B cell (primary cell): ENCODE data around the gene NRL. TPM values are rescaled to one million over a fixed set of nuclear protein-coding genes. Genes with fewer than 3 reads are reported as not detected.

ENCODE experiments used
- ATAC-seq: fragments of 200-7000 bp; cut with Tn5 transposase; one replicate; pipeline ENCODE4 v1.10.0; 2021; ENCODE audit warnings: low read depth, mild to moderate bottlenecking, moderate number of reproducible peaks, moderate library complexity
- CTCF ChIA-PET: fragments of 350-600 bp; sonication (Branson Sonifier 250); formaldehyde crosslinking; loops from one replicate; lab custom pipeline; 2021; ENCODE audit warnings: antibody characterized with exemption, inconsistent platforms; lab: Charles Lee
- POLR2A ChIA-PET: fragments of 350-600 bp; sonication (Branson Sonifier 250); formaldehyde crosslinking; loops from one replicate; lab custom pipeline; 2021; ENCODE audit warnings: antibody characterized with exemption; lab: Charles Lee
- DNase-seq: peaks from one replicate; pipeline ENCODE4 v3.0.0; 2013
- H2AFZ ChIP-seq: 2 replicates; pipeline ENCODE4 v1.6.1; 2012; ENCODE audit warnings: mild to moderate bottlenecking, low read depth, low read length; ENCODE audit not compliant: insufficient read depth, poor library complexity, severe bottlenecking
- H3K27ac ChIP-seq, 2 donors: 1 replicate in 1 of 2; 2 replicates in 1 of 2; pipeline ENCODE4 v1.5.1; 2012 to 2013; ENCODE audit warnings: low read length in 2 of 2, mild to moderate bottlenecking in 2 of 2, moderate library complexity in 1 of 2
- H3K27me3 ChIP-seq, 4 experiments: fragments of 200-600 bp in 1 of 4; sonication (generic) in 1 of 4; replicated peaks in 1 of 4; 1 replicate in 2 of 4; 2 replicates in 2 of 4; pipeline versions ENCODE4 v1.6.1 to v1.7.0; 2013 to 2016; ENCODE audit warnings: low read length in 3 of 4, mild to moderate bottlenecking in 2 of 4, mixed read lengths in 1 of 4, moderate library complexity in 1 of 4; ENCODE audit not compliant: insufficient read depth in 4 of 4, control insufficient read depth in 3 of 4; ENCODE audit errors: control extremely low read depth in 1 of 4
- H3K36me3 ChIP-seq, 2 experiments: replicated peaks in 1 of 2; 1 replicate in 1 of 2; 2 replicates in 1 of 2; pipeline versions ENCODE4 v1.6.1 to v1.7.1; 2013; ENCODE audit warnings: low read length in 1 of 2; ENCODE audit not compliant: insufficient read depth in 2 of 2, control insufficient read depth in 1 of 2; ENCODE audit errors: control extremely low read depth in 1 of 2, extremely low read depth in 1 of 2
- H3K4me1 ChIP-seq, 2 donors: fragments of 200-600 bp in 1 of 2; sonication (generic) in 1 of 2; 1 replicate in 1 of 2; 2 replicates in 1 of 2; pipeline versions ENCODE4 v1.5.1 to v1.6.1; 2013 to 2017; ENCODE audit warnings: low read length in 2 of 2; ENCODE audit not compliant: control insufficient read depth in 2 of 2, insufficient read depth in 2 of 2
- H3K4me2 ChIP-seq: replicated peaks from 2 replicates; pipeline ENCODE3; 2012; ENCODE audit warnings: mild to moderate bottlenecking, low read depth, low read length; ENCODE audit not compliant: poor library complexity, severe bottlenecking
- H3K4me3 ChIP-seq, 5 experiments: fragments of 200-600 bp in 1 of 5; sonication (generic) in 1 of 5; 1 replicate in 3 of 5; 2 replicates in 2 of 5; pipeline versions ENCODE4 v1.5.1 to v1.7.0; 2011 to 2016; ENCODE audit warnings: low read length in 4 of 5, mild to moderate bottlenecking in 4 of 5, low read depth in 2 of 5, control low read depth in 1 of 5, moderate library complexity in 1 of 5; ENCODE audit not compliant: insufficient read depth in 1 of 5; ENCODE audit errors: control extremely low read depth in 1 of 5, extremely low read depth in 1 of 5
- H3K79me2 ChIP-seq: fragments of 200-600 bp; sonication (generic); one replicate; pipeline ENCODE4 v1.6.0; 2016; ENCODE audit warnings: low read length; ENCODE audit not compliant: control insufficient read depth, insufficient read depth
- H3K9ac ChIP-seq: fragments of 200-600 bp; sonication (generic); 2 replicates; pipeline ENCODE4 v1.6.1; 2017; ENCODE audit warnings: mild to moderate bottlenecking, low read length, moderate library complexity
- H3K9me3 ChIP-seq, 3 donors: one replicate each; pipeline versions ENCODE4 v1.6.1 to v1.7.1; 2013; ENCODE audit warnings: low read length in 2 of 3; ENCODE audit not compliant: control insufficient read depth in 2 of 3, insufficient read depth in 1 of 3; ENCODE audit errors: control extremely low read depth in 1 of 3
- H4K20me1 ChIP-seq: 2 replicates; pipeline ENCODE4 v1.6.0; 2012; ENCODE audit warnings: mild to moderate bottlenecking, low read length; ENCODE audit not compliant: insufficient read depth, control insufficient read depth, poor library complexity, severe bottlenecking
- H3K27ac Mint-ChIP-seq: one replicate; pipeline ENCODE4 v1.8.0; 2021; ENCODE audit warnings: mixed read lengths
- H3K27me3 Mint-ChIP-seq: one replicate; pipeline ENCODE4 v1.8.0; 2021; ENCODE audit warnings: mixed read lengths
- H3K4me1 Mint-ChIP-seq: one replicate; pipeline ENCODE4 v1.8.0; 2021; ENCODE audit warnings: mixed read lengths
- H3K4me3 Mint-ChIP-seq: one replicate; pipeline ENCODE4 v1.8.0; 2021; ENCODE audit warnings: mixed read lengths
- H3K9me3 Mint-ChIP-seq: one replicate; pipeline ENCODE4 v1.8.0; 2022; ENCODE audit warnings: mixed read lengths; ENCODE audit not compliant: insufficient read depth
- CTCF ChIP-seq: fragments of 200-600 bp; IDR thresholded peaks from one replicate; pipeline ENCODE4 v1.8.0; 2022; ENCODE audit warnings: antibody characterized with exemption, mild to moderate bottlenecking
- EZH2 ChIP-seq: IDR thresholded peaks from 2 replicates; pipeline ENCODE4 v1.6.1; 2012; ENCODE audit warnings: borderline replicate concordance, low read depth, mild to moderate bottlenecking, moderate library complexity, low read length; ENCODE audit not compliant: insufficient read depth, poor library complexity, severe bottlenecking
- WGBS: methylation state at CpG from one replicate; pipeline ENCODE4 v1.1.5; 2013; ENCODE audit warnings: missing lambda C conversion rate; ENCODE audit not compliant: insufficient coverage; 5-methylcytosine and 5-hydroxymethylcytosine counted together
- intact Hi-C: fragments of 100-400 bp; cut with micrococcal nuclease; formaldehyde crosslinking; loops from one replicate; pipeline ENCODE4 v1.10.0; 2022
- polyA plus RNA-seq: library from polyadenylated mRNA; depleted of rRNA; stranded (reverse); fragments of >200 nt; gene quantifications from 2 replicates; pipeline ENCODE4 v1.2.3, GENCODE V29; 2012
- total RNA-seq, 2 donors: library from RNA; stranded (reverse); fragments of 120-200 nt in 1 of 2; gene quantifications; 1 replicate in 1 of 2; 2 replicates in 1 of 2; pipeline versions ENCODE4 v1.2.3 to v1.2.4, GENCODE V29; 2013 to 2022

NRL gene
- total and polyA plus RNA-seq, 2 donors (not counting 1 experiment from before 2014, with no cell fraction given): 7.0 to 8.8 TPM

GRCh38 chr14:24080888-24081738, 33.6 kb downstream of the NRL start:
- peak overlapping the region; percentile 77 for H2AFZ ChIP-seq
- no peaks in the 10 kb centered on the region for H4K20me1 ChIP-seq
- peak; percentile 82 for DNase-seq
- ChIA-PET CTCF (interaction anchor here (0.6 to 8.0 kb wide), 19 partner anchors 12 to 549 kb away, joined by 3 to 96 read pairs (median 3); partner anchors contain the start of genes CIDEB, DCAF11, DHRS4 and IRF9), POLR2A (interaction anchor here (0.8 to 2.6 kb wide), 10 partner anchors 10 to 115 kb away, joined by 3 to 22 read pairs (median 6); partner anchors contain the start of genes CARMIL3, DCAF11, EMC9 and NRL)
- TF ChIP-seq EZH2: no peak
- no peak for TF ChIP-seq CTCF
- peak overlapping the region; percentile 75 to 77 for H3K27ac ChIP-seq
- H3K9me3 ChIP-seq: no peaks in the 10 kb centered on the region
- H3K4me1 Mint-ChIP-seq: peaks cover 30% of the 10 kb centered on the region
- WGBS: under 1% methylated on average over 68 of the region's 74 CpGs
- peak overlapping the region; percentile 86 for H3K4me3 Mint-ChIP-seq
- peaks cover 19 to 24% of the 10 kb centered on the region in 2 donors for H3K4me1 ChIP-seq
- intact Hi-C loops: loop anchor here (1.0 to 2.0 kb wide), 5 partner anchors 13 to 66 kb away; partner anchors contain the start of genes CARMIL3, DCAF11, NRL and PCK2
- H3K4me3 ChIP-seq: peak overlapping the region; percentile 48 to 78 (median 64)
- H3K4me2 ChIP-seq: peak overlapping the region; percentile 92
- peaks cover 9% of the 10 kb centered on the region for H3K79me2 ChIP-seq
- H3K27me3 Mint-ChIP-seq: no peaks in the 10 kb centered on the region
- H3K27me3 ChIP-seq: no peaks in the 10 kb centered on the region
- peak overlapping the region; percentile 91 for H3K27ac Mint-ChIP-seq
- no peaks in the 10 kb centered on the region for H3K36me3 ChIP-seq
- ATAC-seq: peak; percentile 93
- H3K9ac ChIP-seq: peak overlapping the region; percentile 68
- no peaks in the 10 kb centered on the region for H3K9me3 Mint-ChIP-seq
